IMR-90 (cell line): Measurements from ENCODE around the gene LIN7B. TPM values are rescaled to one million over a fixed set of nuclear protein-coding genes. Genes with fewer than 3 reads are reported as not detected.

ENCODE experiments used
- ATAC-seq: fragments of 200-7000 bp; cut with Tn5 transposase; 2 replicates; pipeline ENCODE4 v1.9.1; 2020; ENCODE audit warnings: low read depth, mild to moderate bottlenecking, moderate library complexity
- BruUV-seq: library from RNA; stranded (reverse); fragments of 400-500 nt; replicated peaks from 2 replicates; lab custom pipeline; 2021; lab: Mats Ljungman, UMichigan
- CTCF ChIA-PET: fragments of 300-600 bp; formaldehyde crosslinking; extraction: SDS; loops from one replicate; lab custom pipeline; 2021; ENCODE audit warnings: antibody characterized with exemption; lab: Yijun Ruan, JAX
- POLR2A ChIA-PET: fragments of 300-600 bp; sonication (Branson Sonifier 250); formaldehyde crosslinking; loops from one replicate; lab custom pipeline; 2022; ENCODE audit warnings: antibody characterized with exemption; ENCODE audit not compliant: unreplicated experiment; lab: Charles Lee
- DNase-seq: peaks from one replicate; pipeline ENCODE4 v3.0.0; 2013
- H2AFZ ChIP-seq: replicated peaks from 2 replicates; pipeline ENCODE3; 2013; ENCODE audit warnings: low read length, mild to moderate bottlenecking; ENCODE audit not compliant: poor library complexity
- H2AK5ac ChIP-seq: 2 replicates; pipeline ENCODE4 v1.6.1; 2013; ENCODE audit warnings: low read depth, low read length, inconsistent platforms
- H2AK9ac ChIP-seq: replicated peaks from 2 replicates; pipeline ENCODE3; 2013; ENCODE audit warnings: mild to moderate bottlenecking, low read depth, low read length, moderate library complexity; ENCODE audit not compliant: poor library complexity
- H2BK120ac ChIP-seq: 2 replicates; pipeline ENCODE4 v1.6.1; 2013; ENCODE audit warnings: low read depth, low read length, inconsistent platforms
- H2BK15ac ChIP-seq: 3 replicates; pipeline ENCODE4 v1.6.1; 2013; ENCODE audit warnings: low read depth, low read length, inconsistent platforms
- H2BK20ac ChIP-seq: 2 replicates; pipeline ENCODE4 v1.6.1; 2013; ENCODE audit warnings: low read depth, mild to moderate bottlenecking, inconsistent platforms, low read length, moderate library complexity
- H2BK5ac ChIP-seq: 2 replicates; pipeline ENCODE4 v1.6.1; 2013; ENCODE audit warnings: mild to moderate bottlenecking, low read depth, low read length, inconsistent platforms; ENCODE audit not compliant: poor library complexity, severe bottlenecking
- H3K14ac ChIP-seq: replicated peaks from 2 replicates; pipeline ENCODE4 v1.6.1; 2013; ENCODE audit warnings: low read depth, low read length, inconsistent platforms
- H3K18ac ChIP-seq: 2 replicates; pipeline ENCODE4 v1.6.1; 2013; ENCODE audit warnings: low read depth, low read length, control low read depth
- H3K23ac ChIP-seq: 2 replicates; pipeline ENCODE4 v1.6.1; 2013; ENCODE audit warnings: low read depth, low read length, inconsistent platforms
- H3K27ac ChIP-seq: 2 replicates; pipeline ENCODE4 v1.5.1; 2013; ENCODE audit warnings: mild to moderate bottlenecking, control low read depth, low read length; ENCODE audit not compliant: insufficient read depth
- H3K27me3 ChIP-seq: 2 replicates; pipeline ENCODE4 v1.6.1; 2013; ENCODE audit warnings: low read length; ENCODE audit not compliant: control insufficient read depth, insufficient read depth
- H3K36me3 ChIP-seq: 2 replicates; pipeline ENCODE4 v1.6.1; 2013; ENCODE audit warnings: low read length, mixed read lengths; ENCODE audit not compliant: control insufficient read depth, insufficient read depth
- H3K4ac ChIP-seq: 2 replicates; pipeline ENCODE4 v1.6.1; 2013; ENCODE audit warnings: low read depth, low read length, inconsistent platforms
- H3K4me1 ChIP-seq: 2 replicates; pipeline ENCODE4 v1.6.1; 2013; ENCODE audit warnings: low read length, mixed read lengths; ENCODE audit not compliant: control insufficient read depth, insufficient read depth
- H3K4me2 ChIP-seq: 2 replicates; pipeline ENCODE4 v1.6.1; 2013; ENCODE audit warnings: low read depth, mild to moderate bottlenecking, control low read depth, low read length, moderate library complexity
- H3K4me3 ChIP-seq: 2 replicates; pipeline ENCODE4 v1.5.1; 2013; ENCODE audit warnings: low read depth, mild to moderate bottlenecking, control low read depth, low read length, moderate library complexity; ENCODE audit not compliant: insufficient read depth
- H3K56ac ChIP-seq: 2 replicates; pipeline ENCODE4 v1.6.1; 2013; ENCODE audit warnings: low read length, inconsistent platforms; ENCODE audit not compliant: insufficient read depth; ENCODE audit errors: extremely low read depth
- H3K79me1 ChIP-seq, 2 experiments: 2 replicates each; pipeline ENCODE4 v1.6.1; 2013; ENCODE audit warnings: low read length in 2 of 2, inconsistent platforms in 1 of 2, low read depth in 1 of 2
- H3K9ac ChIP-seq: 2 replicates; pipeline ENCODE4 v1.6.1; 2013; ENCODE audit warnings: low read depth, low read length, control low read depth
- H3K9me1 ChIP-seq: 2 replicates; pipeline ENCODE4 v1.6.1; 2013; ENCODE audit warnings: low read length, inconsistent platforms; ENCODE audit not compliant: insufficient read depth
- H3K9me3 ChIP-seq: 2 replicates; pipeline ENCODE4 v1.6.1; 2013; ENCODE audit warnings: low read length; ENCODE audit not compliant: control insufficient read depth, insufficient read depth
- H4K20me1 ChIP-seq: 2 replicates; pipeline ENCODE4 v1.6.1; 2013; ENCODE audit warnings: low read length, inconsistent platforms; ENCODE audit not compliant: insufficient read depth
- H4K5ac ChIP-seq: 2 replicates; pipeline ENCODE4 v1.6.1; 2013; ENCODE audit warnings: mild to moderate bottlenecking, low read depth, low read length, control low read depth
- H4K8ac ChIP-seq, 2 experiments: 2 replicates each; pipeline ENCODE4 v1.6.1; 2013; ENCODE audit warnings: low read depth in 2 of 2, low read length in 2 of 2, control low read depth in 1 of 2, inconsistent platforms in 1 of 2
- H4K91ac ChIP-seq: 2 replicates; pipeline ENCODE4 v1.6.1; 2013; ENCODE audit warnings: low read depth, low read length, inconsistent platforms; ENCODE audit not compliant: insufficient read depth
- BHLHE40 ChIP-seq: fragments of 150-350 bp; IDR thresholded peaks from 2 replicates; pipeline ENCODE4 v1.6.1; 2016; ENCODE audit warnings: mild to moderate bottlenecking, low read depth, low read length
- CEBPB ChIP-seq: IDR thresholded peaks from 2 replicates; pipeline ENCODE4 v1.6.1; 2012; ENCODE audit warnings: low read depth, low read length, improper control_type of control experiment
- CHD1 ChIP-seq: IDR thresholded peaks from 2 replicates; pipeline ENCODE4 v1.6.1; 2012; ENCODE audit warnings: low read depth, low read length, improper control_type of control experiment
- MAZ ChIP-seq: IDR thresholded peaks from 2 replicates; pipeline ENCODE4 v1.6.1; 2012; ENCODE audit warnings: low read depth, mild to moderate bottlenecking, low read length, improper control_type of control experiment, moderate library complexity, borderline replicate concordance
- NFE2L2 ChIP-seq: fragments of 150-350 bp; IDR thresholded peaks from 2 replicates; pipeline ENCODE4 v1.6.1; 2016; ENCODE audit warnings: low read depth, mild to moderate bottlenecking, low read length
- RAD21 ChIP-seq: IDR thresholded peaks from 2 replicates; pipeline ENCODE4 v1.6.1; 2012; ENCODE audit warnings: low read length, improper control_type of control experiment
- SMC3 ChIP-seq: fragments of 150-350 bp; IDR thresholded peaks from 2 replicates; pipeline ENCODE4 v1.6.1; 2016; ENCODE audit warnings: low read depth, mild to moderate bottlenecking, antibody characterized with exemption, low read length, moderate library complexity
- WGBS, 2 experiments: methylation state at CpG; one replicate each; pipeline versions ENCODE4 v1.1.5 to v1.1.7; 2013; ENCODE audit warnings: missing lambda C conversion rate in 2 of 2; ENCODE audit not compliant: insufficient read length in 1 of 2; ENCODE audit errors: extremely low coverage in 2 of 2; 5-methylcytosine and 5-hydroxymethylcytosine counted together
- dilution Hi-C: fragments of 300-500 bp; cut with HindIII; formaldehyde crosslinking; loops from one replicate; pipeline ENCODE4 v1.14.3; 2018; ENCODE audit warnings: low sequenced_read_pairs; ENCODE audit not compliant: unreplicated experiment
- in situ Hi-C: fragments of 300-500 bp; cut with MboI; formaldehyde crosslinking; loops from 3 replicates; pipeline ENCODE4 v1.14.3; 2019; ENCODE audit warnings: low sequenced_read_pairs, inconsistent platforms, mixed read lengths
- intact Hi-C: fragments of 100-400 bp; cut with micrococcal nuclease; formaldehyde crosslinking; loops from 2 replicates; pipeline ENCODE4 v1.10.0; 2022
- polyA plus RNA-seq, 3 experiments: library from polyadenylated mRNA; depleted of rRNA; stranded (reverse); fragments of >200 nt; gene quantifications; 2 replicates each; pipeline ENCODE4 v1.2.3, GENCODE V29; 2012; ENCODE audit warnings: low replicate concordance in 1 of 3
- total RNA-seq: library from RNA; depleted of rRNA; stranded (reverse); fragments of >200 nt; gene quantifications from 2 replicates; pipeline ENCODE4 v1.2.3, GENCODE V29; 2012
- TF ChIP-seq, protein P1 (sequence below): fragments of 150-350 bp; IDR thresholded peaks from 2 replicates; pipeline ENCODE4 v1.6.1; 2016; ENCODE audit warnings: low read depth, mild to moderate bottlenecking, low read length, moderate library complexity, borderline replicate concordance
- TF ChIP-seq, protein P2 (sequence below): fragments of 150-350 bp; IDR thresholded peaks from 2 replicates; pipeline ENCODE4 v1.6.1; 2017; ENCODE audit warnings: mild to moderate bottlenecking, antibody characterized with exemption, low read length, low read depth

Gene LIN7B
- total and polyA plus RNA-seq, 2 of the 4 experiments (the other 2 are of a cell fraction) = 3.8 to 8.0 TPM

DNA sequence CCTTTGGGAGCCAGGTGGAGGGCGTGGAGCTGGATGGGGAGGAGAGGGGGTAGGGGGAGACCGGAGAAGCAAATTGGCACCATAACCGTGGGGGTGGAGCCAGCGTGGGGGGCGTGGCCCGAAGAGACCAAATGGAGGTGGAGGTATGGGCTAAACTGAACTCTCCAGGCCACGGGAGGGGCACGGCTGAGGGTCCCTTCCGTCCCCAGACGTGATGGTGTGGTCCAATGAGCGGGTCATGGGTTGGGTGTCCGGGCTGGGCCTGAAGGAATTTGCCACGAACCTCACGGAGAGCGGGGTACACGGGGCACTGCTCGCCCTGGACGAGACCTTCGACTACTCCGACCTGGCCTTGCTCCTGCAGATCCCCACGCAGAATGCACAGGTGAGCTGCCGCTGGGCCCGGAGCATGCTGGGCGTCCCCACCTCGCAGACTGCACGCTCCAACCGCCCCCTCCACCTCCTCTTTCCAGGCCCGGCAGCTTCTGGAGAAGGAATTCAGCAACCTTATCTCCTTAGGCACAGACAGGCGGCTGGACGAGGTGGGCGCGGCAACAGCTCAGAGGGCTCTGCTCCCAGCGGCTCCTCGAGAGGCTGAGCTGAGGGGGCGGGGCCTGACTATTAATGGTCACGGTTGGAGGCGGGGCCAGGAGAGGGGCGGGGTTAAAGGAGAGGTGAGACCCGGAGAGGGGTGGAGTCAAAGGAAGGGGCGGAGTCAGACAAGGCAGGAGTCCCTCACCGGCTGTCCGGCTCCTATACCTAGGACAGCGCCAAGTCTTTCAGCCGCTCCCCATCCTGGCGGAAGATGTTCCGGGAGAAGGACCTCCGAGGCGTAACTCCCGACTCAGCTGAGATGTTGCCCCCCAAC is 34.8 kb downstream of the LIN7B start (continued):
- TF ChIP-seq CEBPB (no peak), SMC3 (no peak)

DNA sequence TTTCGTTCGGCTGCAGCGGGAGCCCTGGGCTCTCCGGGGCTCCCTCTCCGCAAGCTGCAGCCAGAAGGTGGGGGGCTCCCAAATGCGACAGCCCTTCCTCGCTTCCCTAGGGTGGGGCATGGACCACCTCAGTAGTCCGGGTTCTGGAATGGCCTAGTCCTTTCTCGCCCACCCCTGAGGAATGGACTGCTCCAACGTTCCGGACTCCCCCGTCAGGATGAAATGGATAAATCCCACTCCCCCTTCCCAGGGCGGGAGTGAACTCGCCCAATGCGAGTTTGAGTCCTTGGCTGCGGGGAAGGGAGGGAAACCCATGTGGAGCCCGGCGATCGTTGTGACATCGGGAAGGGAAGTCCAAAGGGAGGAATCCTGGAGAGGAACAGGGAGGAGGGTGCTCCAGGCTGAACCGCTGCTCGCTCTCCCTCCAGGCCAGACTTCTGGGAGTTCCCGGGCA is 35.5 kb downstream of the LIN7B start:
- Histone ChIP-seq H3K14ac (peak overlapping the region; percentile 77), H3K4me2 (peak overlapping the region; percentile 91), H4K91ac (0 out of 2 replicates have a peak overlapping the region, but pooled peaks have one; percentile 1), H4K8ac (peak overlapping the region in 1 of 2 experiments; percentile 54; a peak in 3 of 4 replicates), H3K79me1 (0 out of 4 replicates have a peak, but pooled peaks cover 0 to 7% of the 10 kb centered on the region in 2 experiments), H3K27ac (peak overlapping the region; percentile 11; the same call in 1 of the 2 replicates), H2BK20ac (no peak overlapping the region), H3K18ac (peak overlapping the region; percentile 5; the same call in 1 of the 2 replicates), H3K9me1 (no peaks in the 10 kb centered on the region), H2BK120ac (0 out of 2 replicates have a peak overlapping the region, but pooled peaks have one; percentile 3), H3K4ac (peak overlapping the region; percentile 69), H3K9me3 (no peaks in the 10 kb centered on the region), H3K27me3 (no peaks in the 10 kb centered on the region; the same call in 1 of the 2 replicates), H3K23ac (peak overlapping the region; percentile 90), H2AFZ (peak overlapping the region; percentile 98), H3K9ac (peak overlapping the region; percentile 53), H3K4me3 (peak overlapping the region; percentile 53), H4K5ac (0 out of 2 replicates have a peak overlapping the region, but pooled peaks have one; percentile 3), H3K4me1 (peaks cover 12% of the 10 kb centered on the region), H2AK5ac (peak overlapping the region; percentile 20; the same call in 1 of the 2 replicates), H3K56ac (peak overlapping the region; percentile 28; the same call in 1 of the 2 replicates), H2BK15ac (no peak overlapping the region), H3K36me3 (no peaks in the 10 kb centered on the region), H2BK5ac (no peak overlapping the region), H2AK9ac (peak overlapping the region; percentile 79), H4K20me1 (no peaks in the 10 kb centered on the region)
- in situ Hi-C loops (no loop called here), dilution Hi-C loops (no loop called here), intact Hi-C loops (loop anchor here (1.0 kb wide), 1 partner anchor 30 kb away; the partner anchor contains the start of genes C19orf73 and PPFIA3)
- peak; percentile 83 for DNase-seq
- ChIA-PET POLR2A (no interaction called here), CTCF (interaction anchor here (2.0 kb wide), 1 partner anchor 52 kb away, joined by 6 read pairs; no protein-coding TSS in a partner anchor)
- WGBS, 2 experiments = 0% methylated on average over 9 of the region's 23 CpGs; no CpG with 5 or more reads in 1 of the 2 experiments
- no TSS peak for BruUV-seq
- ATAC-seq = peak; percentile 65
- TF ChIP-seq RAD21 (no peak), CEBPB (no peak), MAZ (peak; percentile 58), CHD1 (peak; percentile 98; the same call in 1 of the 2 replicates), NFE2L2 (no peak), BHLHE40 (peak; percentile 99)
- TF ChIP-seq, protein P1, sequence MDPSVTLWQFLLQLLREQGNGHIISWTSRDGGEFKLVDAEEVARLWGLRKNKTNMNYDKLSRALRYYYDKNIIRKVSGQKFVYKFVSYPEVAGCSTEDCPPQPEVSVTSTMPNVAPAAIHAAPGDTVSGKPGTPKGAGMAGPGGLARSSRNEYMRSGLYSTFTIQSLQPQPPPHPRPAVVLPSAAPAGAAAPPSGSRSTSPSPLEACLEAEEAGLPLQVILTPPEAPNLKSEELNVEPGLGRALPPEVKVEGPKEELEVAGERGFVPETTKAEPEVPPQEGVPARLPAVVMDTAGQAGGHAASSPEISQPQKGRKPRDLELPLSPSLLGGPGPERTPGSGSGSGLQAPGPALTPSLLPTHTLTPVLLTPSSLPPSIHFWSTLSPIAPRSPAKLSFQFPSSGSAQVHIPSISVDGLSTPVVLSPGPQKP = no peak
- TF ChIP-seq, protein P2, sequence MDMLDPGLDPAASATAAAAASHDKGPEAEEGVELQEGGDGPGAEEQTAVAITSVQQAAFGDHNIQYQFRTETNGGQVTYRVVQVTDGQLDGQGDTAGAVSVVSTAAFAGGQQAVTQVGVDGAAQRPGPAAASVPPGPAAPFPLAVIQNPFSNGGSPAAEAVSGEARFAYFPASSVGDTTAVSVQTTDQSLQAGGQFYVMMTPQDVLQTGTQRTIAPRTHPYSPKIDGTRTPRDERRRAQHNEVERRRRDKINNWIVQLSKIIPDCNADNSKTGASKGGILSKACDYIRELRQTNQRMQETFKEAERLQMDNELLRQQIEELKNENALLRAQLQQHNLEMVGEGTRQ = no peak
